HG03378 (cell line): ENCODE measurements around the gene MRPS14.
"Not testable (repeated sequence)": the region's sequence is repeated elsewhere in the genome, so short reads cannot be mapped to it uniquely, and the experiment has no call there.

ENCODE experiments used
- ATAC-seq: cut with Tn5 transposase; IDR thresholded peaks from one replicate; pipeline ENCODE4 v1.9.1; 2021; ENCODE audit warnings: mild to moderate bottlenecking, moderate library complexity; ENCODE audit not compliant: unreplicated experiment

Gene MRPS14

DNA sequence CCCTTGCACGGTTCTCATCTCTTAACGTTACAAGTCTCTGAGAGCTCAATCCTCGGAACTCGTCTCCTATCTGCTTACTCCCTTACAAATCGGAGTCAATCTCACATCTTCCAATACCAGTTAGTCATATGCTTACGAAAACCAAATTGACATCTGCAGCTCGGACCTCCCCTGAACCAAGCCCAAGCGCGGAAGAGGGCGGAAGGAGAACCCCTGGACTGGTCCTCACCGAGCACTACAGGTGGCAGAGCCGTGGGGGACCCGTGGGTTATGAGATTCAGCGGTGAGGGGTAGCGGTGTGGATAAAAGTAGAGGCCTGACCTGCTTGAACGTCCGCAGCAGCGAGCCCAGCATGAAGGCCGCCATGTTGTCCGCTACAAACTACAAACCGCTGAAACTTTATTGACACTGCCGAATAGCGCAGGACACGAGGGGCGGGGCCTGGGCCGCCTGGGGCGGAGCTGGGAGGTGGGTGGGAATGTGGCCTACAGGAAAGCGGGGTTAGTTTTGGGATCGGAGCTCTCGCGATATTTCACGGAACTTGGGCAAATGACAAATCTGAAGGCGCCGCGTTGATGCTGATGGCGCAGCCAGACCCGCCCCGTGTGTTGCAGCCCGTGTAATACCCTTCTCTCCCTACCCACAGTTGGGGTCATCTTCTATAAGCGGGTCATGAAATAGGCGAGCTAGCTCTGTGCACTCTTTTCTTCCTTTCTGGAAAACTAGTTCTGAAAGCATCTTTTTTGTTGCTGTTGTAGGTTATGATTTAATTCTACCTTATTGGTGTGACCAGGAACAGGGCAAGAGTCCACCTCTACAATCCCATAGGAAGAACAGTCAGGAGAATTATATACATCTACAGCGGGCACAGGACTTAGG lies at the start of gene MRPS14:
MRPS14 (minus strand) TSS at position 383 of the 879 bp plus-strand sequence; CDS start at position 366, 17 bp downstream.
- peak; percentile 85 for ATAC-seq

DNA sequence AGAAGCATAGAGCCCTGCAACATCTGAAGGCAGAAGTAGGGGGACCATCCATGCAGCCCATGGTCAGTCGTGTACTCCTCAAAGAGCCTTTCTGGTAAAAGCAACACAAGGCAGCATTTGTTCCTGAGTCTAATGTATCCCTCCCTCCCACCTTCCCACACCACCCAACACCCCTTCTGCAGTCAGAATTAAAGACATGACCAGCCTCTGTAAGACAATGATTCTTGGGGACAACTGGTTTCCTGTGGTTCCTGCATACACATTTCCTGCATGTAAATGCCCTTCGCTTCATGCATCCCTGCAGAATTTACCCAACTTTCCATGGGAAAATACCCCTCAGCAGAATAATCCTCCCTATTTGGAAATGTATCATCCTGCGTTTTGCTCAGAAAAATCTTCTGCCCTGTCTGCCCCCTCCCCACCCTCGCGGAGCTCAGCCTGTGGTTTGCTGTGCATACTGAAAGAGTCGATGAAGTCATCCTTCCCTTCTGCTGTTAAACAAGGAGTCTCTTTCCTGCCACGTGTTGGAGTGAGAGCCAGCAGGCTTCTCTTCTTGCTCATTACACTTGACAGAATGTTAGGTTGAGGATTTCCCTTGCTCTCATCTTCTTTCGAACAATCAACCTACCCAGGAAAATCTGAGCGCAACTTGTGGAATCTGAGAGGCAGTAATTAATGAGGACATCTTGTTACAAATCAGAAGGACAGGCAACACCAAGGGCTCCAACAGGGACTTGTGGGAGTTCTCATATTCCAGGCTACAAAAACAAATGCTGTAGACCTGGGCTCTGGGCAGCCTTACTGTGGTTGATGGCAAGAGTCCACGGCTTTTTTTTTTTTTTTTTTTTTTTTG lies 49.1 kb upstream of the MRPS14 start:
- ATAC-seq = peak; percentile 55

DNA sequence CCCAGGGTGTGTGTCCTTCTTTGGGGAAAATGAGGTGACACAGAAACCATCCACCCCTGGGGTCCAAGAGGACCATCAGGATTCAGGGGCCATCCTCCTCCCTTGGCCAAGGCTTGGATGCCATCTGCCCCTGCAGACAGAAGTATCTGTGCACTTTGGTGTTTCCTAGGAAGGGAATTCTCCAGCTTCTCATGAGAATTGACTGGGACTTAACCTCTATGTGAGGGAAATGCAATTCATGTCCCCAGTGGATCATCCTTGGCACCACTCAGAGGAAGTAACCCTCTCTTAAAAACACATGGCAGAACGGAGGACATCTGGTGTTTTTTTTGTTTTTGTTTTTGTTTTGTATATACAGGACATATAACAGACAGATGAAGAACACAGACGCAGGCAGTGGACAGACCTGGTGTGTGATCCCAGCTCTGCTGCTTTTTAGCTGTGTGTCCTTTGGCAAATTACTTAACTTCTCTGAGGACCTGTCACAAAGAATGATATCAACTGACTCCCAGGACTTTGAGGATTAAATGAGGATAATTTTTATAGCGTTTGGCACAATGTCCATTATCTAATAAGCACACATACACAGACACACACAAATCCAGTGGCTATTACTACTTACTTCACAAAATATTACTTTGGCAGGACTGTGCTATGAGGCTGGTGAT lies 48.2 kb upstream of the MRPS14 start:
- no peak for ATAC-seq

DNA sequence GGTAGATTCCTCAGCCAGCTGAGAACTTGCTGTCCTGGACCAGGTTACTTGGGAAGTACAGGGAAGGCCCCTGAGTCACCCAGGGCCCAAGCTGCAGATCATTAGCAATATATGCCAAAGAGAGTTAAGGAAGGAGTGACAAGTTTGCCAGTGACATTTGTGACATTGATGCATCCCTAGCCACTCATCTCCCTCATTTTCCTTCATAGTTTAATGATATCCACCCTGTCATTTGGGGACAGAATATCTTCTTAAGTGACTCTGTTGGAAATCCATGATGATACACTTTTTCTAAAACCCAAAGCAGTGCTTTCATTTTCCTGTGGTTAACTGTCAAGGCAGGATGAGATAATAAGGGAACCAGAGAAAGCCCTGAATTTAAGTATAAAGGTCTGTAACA lies 47.6 kb upstream of the MRPS14 start:
- ATAC-seq = no peak

DNA sequence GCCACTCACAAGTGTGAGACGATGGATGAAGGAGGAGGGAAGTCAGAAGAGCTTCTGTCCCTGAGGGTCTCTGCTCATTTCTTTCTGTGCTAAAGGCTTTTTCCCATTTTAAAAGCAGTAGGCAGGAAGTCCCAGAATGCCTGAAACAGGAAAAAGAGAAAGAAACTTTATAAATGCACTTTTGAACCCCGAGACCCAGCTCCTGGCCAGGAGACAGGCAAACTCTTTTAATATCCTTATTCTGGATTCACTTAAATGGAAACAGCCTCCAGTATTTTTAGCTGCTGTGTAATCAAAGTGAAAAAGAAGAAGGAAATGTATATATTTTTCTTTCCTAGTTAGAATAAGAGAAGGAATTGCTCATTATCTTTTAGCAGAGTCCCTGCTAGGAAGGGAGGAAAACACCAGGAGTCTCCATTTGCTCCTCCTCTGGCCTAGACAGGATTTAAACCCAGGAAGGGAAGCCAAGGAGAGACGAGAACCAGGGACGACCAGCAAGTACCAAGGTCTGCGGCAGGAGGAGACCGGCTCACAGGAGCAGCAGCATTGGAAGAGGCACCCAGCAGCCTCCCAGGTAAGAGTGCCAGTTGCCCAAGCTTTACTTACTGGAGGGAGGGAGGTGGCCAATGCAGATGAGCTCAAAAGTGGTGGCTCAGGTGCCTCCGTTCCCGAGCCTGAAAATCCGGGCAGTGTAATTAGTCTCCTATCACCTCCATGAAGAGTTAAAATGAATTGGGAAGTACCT lies 44.3 kb upstream of the MRPS14 start, which contains the start of gene TNN:
TNN (plus strand) TSS at position 472 of the 745 bp plus-strand sequence. CDS start 9,586 bp downstream, outside the sequence.
- no peak for ATAC-seq

DNA sequence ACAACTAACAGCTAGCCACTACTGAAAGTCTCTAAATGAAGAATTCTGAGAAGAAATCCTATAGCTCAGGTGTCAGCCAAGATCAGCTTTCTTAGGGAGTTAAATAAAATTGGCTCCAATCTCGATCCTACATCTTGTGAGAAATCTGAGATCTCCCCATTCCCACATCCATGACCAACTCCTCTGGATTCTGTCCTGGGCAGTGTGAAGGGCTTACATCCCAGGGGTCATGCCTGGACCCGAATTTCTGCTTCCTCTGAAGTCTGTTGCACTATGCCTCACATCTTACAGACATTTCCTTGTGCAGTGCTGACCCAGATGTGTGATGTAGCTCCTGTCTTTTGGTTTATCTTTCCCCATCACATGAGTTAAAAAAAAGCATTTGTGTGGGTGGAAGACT lies 39.6 kb upstream of the MRPS14 start:
- no peak for ATAC-seq

DNA sequence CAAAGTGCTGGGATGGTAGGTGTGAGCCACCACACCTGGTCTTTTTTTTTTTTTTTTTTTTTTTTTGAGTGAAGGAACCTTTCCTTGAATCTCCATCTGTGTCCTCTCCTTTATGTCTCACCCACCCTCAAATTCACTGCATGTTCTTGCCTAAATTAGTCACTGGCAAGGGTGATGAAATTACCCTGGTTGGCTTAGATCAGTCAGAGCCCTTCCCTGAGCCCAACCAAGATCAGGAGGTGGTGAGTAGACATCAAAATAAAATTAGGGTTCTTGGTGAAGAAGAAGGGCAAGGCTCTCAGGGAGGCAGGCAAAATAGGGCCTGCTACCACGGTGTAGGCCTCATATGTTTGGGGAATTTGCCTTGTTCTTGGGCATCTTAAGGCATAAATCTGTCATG lies 39.1 kb upstream of the MRPS14 start:
- ATAC-seq = no peak

DNA sequence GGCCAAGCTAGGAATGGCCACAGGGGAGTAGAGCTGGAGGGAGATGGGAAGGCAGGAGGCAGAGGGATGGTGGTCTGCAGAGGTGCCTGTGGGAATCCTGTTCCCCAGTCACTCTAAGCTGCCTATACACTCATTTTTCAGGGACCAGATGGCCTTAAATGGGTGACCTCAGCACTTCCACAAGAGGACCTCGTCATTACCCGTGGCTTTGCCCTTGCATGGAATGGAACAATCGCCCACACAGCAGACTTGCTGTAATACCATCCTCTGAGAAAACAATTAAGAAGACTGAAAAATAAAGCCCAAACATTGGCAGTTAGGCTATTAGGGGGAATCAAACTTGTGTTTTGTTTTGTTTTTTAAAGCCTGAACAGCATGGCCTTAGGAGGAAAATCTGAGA lies 31.5 kb upstream of the MRPS14 start:
- ATAC-seq = no peak

DNA sequence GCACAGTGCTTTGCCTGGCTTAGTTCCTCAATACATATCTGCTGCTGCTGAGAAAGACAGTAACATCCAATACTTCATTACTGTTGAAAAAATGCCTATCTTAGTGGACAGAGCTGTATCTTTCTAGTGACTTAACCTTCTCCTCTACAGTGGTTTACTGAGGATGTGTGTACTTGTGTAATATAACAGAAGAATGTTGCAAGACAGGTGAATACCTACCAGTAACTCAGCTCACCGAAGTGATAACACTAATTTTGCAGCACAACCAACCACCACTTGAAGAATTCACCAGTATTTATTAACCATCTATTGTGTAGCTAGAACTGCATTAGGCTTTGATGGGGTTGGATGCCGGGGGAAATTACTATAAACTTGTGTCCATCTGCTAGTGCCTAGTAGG lies 27.8 kb upstream of the MRPS14 start:
- ATAC-seq = no peak

DNA sequence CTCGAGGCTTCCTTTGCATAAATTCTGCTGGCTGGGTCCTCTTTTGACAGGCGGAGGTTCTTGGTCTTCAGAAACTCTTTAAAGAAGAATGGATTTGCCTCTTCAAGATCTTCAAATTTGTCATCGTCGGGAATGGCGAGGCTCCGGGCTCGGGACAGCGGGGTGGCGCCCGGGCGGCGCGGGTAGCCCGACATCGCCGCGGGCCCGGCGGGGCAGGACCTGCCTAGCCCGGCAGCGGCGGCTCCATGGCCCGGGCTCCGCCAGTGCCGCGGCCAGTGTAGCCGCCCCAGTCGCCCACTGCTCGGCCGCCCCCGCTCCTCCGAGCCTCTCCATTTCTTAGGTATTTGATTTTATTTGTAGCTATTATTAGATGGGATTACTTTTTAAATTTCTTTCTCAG lies 22.3 kb upstream of the MRPS14 start:
- ATAC-seq = no peak

DNA sequence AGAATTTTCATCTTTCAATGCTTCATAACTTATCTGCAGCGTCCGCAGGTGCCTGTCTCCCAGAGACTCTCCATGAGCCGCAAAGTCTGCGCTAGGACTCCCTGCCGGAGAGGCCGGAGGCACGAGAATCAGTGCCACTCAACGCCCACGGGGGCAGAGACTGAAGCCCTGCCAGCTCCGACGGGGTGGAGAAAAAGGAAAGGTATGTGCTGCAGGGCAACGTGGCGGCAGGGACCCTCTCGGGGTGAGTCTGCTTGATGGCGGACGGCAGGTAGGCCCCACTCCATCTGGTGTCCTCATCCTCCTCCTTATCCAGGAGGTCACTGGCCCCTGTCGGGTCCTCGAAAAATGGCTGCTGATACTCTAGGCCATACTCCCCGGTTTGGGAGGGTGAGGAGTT lies 21.9 kb upstream of the MRPS14 start:
- no peak for ATAC-seq

DNA sequence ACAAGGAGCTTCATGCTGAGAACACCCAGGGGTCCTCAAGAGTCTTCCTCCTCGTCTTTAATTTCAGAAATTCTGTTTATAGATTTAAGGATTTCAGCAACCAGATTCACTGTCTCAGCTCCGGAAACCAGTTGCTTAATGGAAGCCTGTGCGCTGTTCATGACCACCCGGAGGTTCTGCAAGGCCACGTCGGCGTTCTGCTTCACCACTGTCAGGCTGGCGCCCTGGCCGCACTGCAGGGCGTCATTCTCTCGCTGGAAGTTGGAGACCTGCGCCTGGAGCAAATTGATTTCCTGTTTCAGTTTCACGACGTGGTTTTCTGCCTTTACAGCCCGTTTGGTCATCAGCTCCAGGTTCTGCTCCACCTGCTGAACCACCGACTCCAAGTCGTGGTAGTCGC lies 21.4 kb upstream of the MRPS14 start:
- not testable (repeated sequence) for ATAC-seq

DNA sequence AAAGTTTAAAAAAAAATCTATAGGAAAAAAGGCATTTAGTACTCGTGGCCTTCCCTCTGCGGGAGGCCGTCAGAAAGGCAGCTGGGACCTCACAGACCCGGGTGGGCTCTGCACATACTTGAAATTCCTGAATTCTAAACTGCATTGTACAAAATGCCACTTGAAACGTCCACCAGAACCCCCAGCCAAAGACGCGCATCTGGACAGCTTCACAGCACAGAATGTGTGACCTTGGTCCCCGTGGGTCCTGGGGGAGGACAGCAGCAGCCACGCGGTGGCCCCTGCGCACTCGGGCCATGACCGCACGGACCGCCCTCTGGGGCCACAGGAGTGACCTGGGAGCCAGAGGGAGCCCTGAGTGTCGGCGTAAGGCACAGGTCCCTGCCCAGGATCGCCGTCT lies 20.6 kb upstream of the MRPS14 start:
- ATAC-seq = no peak

DNA sequence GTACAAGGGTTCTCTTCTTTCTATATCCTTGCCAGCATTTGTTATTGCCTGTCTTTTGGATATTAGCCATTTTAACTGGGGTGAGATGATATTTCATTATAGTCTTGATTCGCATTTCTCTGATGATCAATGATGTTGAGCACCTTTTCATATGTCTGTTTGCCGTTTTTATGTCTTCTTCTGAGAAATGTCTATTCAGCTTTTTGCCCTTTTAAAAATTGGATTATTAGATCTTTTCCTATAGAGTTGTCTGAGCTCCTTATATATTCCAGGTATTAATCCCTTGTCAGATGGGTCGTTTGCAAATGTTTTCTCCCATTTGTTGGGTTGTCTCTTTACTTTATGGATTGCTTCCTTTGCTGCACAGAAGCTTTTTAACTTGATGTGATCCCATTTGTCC lies 19.4 kb upstream of the MRPS14 start:
- ATAC-seq = no peak

DNA sequence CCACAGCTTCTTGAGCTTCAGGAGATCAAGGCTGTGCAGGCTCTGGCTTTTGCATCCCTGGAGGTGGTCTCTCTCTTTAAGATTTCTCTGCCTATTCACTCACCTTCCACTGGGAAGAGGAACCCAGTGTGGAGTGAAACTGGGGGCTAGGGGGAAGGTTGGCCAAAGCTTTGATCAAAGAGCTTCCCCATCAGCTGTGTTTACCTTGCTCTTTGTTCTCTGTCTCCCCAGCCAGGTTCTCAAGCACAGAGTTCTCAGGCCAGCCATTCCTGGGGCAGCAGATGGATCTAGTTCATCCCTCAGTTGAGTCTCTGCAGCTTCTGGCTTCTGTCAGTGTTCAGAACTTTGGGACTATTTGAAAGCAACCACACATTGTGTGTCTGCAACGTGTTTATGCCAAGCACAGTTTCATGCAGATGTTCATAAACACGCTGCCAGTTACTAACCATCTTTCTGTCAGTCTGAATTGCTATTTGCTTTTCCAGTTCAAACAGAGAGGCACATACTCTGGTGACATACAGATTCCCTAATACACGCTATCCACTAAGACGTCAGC lies 17.2 kb upstream of the MRPS14 start:
- no peak for ATAC-seq

DNA sequence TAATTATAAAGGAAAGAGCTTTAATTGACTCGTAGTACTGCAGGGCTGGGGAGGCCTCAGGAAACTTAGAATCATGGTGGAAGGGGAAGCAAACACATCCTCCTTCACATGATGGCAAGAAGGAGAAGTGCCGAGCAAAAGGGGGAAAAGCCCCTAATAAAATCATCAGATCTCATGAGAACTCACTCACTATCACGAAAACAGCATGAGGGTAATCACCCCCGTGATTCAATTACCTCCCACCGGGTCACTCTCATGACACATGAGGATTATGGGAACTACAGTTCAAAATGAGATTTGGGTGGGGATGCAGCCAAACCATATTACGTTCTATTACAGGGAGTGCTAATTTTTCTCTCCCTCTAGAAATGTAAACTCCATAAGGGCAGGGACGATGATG lies 14.2 kb upstream of the MRPS14 start:
- no peak for ATAC-seq

DNA sequence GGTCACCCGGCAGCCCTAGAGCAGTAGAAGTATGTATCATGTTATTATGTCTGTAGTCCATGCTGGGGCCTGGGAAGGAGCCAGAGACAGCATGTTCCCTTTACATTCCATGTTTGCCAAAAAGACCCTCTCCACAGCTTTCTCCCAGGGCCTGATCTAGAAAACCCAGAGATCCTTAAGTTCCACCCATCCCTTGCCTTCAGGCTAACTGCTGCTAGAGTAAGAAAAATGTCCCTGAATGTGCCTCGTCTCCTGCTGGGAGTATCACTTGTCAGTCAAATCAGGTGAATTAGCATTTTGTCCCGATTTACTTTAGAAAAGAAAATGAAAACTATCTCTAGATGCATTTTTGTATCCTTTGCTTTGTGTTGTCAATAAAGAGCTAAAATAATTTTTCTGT lies 13.3 kb upstream of the MRPS14 start:
- no peak for ATAC-seq

DNA sequence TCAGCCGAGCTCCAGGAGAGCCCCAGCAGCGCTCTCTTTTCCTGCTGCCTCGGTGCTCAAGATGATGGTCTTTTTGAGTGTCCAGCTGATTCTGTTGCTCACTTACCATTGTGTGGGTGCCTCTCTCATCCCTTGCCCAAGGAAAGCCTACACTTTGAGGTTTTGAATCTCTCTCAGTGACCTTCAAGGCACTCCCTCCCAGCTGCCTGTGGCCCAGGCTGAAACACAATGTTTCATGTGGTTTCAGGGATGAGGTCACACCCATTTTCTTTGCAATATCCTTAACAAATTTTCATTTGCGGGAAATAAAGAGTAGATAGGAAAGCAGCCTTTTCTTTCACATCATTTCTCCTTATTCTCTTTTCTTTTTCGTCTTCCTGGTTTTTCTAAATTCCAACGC lies 12.6 kb upstream of the MRPS14 start:
- ATAC-seq = no peak

DNA sequence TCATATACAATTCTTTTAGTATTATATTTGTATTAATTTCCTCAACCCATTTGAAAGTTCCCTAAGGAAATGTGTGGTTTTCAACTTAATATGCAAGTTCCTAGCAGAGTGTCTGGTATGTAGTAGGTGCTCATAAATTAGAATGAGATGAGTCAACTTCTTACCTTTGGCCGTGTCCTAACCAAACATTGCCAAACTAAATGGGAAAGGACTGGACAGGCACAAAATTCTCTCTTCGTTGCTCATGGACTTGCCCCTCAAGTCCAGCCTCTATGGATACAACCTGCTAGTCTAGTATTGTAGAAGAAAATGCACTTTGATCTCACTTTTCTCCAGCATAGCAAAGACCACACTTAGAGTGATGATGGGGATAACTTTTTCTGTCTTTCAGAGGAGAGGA lies 11.6 kb upstream of the MRPS14 start:
- ATAC-seq = no peak

DNA sequence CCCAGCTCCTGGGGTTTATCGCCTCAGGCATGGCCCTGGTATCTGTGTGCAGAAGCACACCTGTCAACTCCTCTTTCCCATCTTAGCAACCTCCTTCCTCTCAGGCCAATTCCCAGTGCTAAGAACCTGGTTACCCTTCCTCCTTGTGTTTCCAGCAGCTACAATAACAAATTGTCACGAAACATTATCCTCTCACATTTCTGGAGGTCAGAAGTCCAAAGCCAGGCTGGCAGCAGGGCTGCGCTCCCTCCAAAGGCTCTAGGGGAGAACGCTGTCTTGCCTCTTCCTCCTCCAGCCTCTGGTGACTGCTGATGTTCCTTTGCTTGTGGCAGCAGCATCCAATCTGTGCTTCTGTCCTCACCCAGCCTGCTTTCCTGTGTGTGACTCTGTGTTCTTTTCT lies 10.7 kb upstream of the MRPS14 start:
- no peak for ATAC-seq
